ENCODE results near the gene MANEA.

MANEA gene

DNA sequence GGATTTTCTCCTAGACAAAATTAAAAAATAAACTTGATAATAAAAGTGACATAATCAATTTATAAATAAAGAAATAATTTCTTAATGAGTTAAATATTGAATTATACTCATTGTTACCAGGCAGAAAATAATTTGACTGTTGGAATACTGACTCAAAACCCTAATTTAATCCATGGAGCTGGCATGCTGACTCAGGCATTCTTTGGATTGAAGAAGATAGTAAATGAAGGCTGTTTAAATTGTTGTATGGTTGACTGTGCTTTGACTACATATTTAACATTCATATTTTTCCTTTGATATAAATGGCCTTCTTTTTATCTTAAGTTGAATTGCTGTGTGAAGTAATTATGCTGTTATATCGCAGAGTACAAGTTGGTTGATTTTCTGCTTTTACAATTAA lies 11.7 kb downstream of the MANEA start:
- no peak for FAIRE-seq

DNA sequence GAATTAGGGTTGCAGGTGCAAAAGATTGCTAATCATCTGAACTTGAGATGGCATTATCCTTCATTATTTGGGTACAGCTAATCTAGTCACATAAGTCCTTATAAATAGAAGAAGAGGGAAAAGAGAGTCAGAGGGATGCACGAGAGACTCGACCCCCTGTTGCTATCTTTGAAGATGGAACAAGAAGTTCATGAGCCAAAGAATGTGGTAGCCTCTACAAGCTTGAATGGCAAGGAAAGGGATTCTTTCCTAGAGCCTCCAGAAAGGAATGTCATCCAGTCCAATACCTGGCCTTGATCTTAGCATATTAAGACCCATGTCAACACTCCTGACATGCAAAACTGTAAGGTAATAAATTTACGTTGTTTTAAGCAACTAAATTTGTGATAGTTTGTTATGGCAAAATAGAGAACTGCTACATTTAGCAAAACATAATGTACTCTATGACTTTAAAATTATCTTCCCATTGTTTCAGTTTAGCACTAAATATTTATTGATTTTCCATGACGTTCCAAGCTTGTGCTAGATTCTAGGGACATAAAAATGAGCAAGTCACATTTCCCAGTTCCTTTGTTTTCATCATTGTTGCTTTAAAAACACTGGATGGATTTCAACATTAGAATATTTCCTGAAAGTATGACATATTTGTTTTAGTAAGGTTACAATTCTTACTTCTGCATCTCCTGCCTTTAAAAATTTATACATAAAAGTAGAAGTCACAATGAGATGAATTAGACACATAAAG lies 12.7 kb downstream of the MANEA start:
- no peak for FAIRE-seq

DNA sequence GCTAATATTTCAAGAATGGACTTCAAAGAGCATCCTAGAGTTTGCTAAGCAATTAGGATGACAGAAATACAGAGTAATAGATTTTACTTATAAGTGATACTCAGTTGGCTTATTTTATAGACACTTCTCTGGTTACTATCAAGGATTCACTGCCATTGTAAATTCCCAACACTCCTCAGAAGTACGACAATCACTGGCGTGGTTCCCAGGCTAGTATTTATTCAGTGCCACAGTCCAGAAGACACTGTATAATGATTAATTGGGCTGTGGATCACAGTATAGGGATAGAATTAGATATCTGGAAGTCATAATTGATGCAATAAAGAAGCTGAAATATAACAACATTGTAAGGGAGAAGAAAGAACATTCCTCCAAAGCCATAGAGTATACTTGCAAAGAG lies 15.7 kb downstream of the MANEA start:
- FAIRE-seq: no peak

DNA sequence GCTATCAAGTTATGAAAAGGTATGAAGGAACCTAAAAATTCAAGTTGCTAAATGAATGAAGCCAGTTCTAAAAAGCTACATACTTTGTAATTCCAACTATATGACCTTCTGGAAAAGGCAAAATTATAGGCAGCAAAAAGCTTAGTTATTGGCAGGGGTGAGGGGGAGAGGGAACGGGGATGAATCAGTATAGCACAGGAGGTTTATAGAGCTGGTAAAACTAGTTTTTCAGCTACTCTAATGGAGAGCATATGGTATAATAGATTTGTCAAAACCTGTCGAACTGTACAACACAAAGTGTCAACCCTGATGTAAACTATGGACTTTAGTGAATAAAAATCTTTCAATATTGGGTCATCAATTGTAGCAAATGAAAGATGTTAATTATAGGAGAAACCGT lies 18.7 kb downstream of the MANEA start:
- no peak for FAIRE-seq

DNA sequence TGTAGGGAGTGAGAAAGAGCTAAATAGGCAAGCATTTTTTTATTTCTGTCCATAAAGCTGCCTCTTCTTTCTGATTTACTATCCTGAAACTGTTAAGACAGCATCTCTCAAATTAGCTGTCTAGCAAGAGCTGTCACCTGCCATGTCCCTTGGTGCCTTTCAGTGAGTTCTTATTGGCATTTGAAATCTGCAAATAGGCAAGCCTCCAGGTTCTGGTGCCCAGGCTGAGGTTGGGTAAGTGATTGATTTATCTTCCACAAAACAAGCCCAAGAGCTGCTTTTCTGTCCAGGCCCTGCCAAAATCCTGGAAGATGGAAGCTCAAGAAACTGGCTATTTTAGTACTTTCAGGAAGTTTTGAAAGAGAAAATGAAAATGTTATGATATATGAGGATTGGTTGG lies 22.4 kb downstream of the MANEA start:
- FAIRE-seq: no peak

DNA sequence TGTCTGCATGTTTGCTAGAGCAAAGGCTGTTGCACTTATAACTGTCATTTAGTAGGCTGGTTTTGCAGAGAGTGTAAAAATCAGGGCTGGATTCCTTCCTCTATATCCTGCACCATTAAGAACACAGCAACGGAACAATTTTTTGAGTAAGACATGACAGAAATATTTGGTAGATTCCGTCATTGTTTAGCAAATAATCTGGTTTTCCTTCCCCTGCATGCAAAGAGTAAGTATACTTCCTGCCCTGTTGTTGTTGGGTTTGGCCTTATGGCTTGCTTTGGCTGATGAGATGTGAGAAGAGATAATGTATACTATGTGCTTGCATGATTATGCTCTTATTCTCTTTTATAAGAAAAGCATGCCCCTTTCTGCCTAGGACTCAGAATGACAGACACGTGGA lies 23.8 kb downstream of the MANEA start:
- no peak for FAIRE-seq

DNA sequence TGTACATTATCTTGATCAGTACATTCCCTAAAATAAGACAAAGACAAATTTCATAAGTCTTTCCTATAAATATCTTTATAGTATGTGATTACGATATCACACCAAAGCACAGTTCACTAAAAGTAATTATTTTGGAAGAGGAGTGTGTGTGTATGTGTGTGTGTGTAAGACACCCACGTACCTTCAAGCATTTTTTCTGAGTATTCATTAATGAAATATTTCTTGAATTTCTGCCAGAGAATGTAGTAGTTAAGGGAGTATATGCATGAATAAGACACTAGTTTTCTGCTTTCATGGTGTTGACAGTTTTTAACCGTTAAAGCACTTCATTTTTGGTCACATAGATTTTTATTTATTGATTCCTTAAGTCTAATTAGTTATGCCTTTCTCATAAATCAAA lies 36.8 kb downstream of the MANEA start:
- no peak for FAIRE-seq

DNA sequence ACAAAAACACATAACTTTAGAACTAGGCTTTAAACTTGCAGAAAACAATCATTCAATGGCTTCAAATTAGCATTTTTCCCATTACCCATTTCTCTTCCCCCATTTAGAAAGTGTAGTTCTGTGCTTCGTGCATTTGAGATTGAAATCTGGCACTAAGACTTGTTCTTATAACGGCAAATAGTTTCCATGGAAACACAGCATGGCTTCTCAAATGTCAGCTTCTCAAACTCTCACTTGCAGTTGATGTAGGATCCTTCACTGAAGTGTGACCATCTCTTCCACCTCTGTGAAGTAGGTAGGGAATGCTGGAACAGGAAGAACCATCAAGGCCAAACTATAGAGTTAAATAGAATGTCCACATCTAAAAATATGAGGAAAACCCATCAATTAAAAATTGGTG lies 52.2 kb downstream of the MANEA start:
- FAIRE-seq: no peak

DNA sequence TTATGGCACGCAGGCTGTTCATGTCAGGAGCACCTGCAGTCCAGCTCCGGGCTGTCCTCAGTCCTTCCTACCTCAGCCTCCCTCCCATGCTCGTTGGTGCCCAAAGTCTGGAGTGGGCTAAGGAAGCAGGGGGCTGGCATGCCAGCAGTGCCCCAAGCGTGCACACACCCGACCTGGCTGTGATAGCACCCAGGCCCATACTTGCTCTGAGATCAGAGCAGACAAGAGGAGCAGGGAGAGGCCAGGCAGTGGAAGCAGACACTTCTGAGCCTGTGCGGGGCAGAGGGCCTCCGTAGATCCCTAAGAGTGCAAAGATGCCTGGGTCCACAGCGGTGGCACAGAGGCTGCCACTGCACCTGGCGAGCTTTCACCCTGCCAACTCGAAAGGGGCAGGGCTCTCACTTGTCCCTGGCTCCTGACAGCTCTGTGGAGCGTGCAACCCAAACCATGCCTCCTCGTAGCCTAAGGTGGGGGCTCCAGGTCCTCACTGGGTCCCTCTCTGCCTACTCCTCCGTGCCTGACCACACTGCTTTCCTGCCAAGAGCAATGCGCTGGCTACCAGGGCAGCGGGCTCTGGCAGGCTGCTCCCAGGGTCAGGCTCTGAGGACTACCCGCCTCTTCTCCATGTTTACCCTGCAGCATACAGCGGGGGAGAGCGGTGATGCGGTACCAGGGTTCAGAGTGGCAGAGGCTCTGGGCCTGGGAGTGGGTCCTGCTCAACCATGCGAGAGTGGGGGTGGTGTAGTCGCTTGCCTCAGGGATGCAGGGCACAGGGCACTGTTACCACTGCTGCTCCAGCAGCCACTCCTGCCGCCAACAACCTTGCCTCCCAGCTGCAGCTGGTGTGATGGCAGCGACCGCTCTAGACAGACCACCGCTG lies 59.5 kb downstream of the MANEA start:
- FAIRE-seq: no peak

DNA sequence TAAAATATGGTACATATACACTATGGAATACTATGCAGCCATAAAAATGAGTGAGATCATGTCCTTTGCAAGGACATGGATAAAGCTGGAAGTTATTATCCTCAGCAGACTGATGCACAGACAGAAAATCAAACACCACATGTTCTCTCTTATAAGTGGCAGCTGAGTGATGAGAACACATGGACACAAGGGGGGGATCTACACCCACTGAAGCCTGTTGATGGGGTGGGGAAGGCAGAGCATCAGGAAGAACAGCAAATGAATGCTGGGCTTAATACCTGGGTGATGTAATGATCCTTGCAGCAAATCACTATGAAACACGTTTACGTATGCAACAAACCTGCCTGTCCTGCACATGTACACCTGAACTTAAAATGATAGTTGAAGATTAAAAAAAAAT lies 71.3 kb downstream of the MANEA start:
- no peak for FAIRE-seq

DNA sequence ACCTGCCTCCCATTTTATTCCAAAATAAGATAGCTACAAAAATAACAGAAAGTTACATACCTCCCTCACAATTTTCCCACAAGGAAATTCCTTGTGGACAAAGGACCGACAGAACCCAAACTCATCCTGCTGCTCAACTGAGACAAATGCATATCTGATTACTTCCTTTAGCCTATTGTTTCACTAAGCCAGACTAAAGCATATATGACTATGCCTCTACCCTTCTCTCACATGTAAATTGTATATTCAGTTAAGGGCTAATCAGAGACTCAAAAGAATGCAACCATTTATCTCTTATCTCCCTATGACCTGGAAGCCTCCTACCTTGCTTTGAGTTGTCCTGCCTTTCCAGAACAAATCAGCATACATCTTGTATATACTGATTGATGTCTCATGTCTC lies 72.1 kb downstream of the MANEA start:
- FAIRE-seq: no peak

DNA sequence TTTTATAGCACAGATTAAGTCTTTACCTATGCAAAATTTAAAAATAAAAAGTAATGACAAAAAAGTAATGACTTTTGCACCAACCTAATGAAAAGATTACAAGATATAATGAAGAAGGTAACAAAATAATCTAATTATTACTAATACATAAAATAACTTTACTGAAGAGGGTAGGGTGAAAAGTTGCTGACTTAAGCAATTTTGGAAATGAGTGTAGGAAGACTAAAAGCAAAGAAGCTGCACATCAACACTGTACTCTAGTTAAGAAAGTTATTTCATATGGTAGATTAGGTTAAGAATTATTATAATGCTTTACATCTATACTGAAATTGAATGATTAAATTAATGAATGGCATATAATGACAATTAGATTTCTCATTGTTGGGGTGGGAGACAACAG lies 76.8 kb downstream of the MANEA start:
- FAIRE-seq: no peak

DNA sequence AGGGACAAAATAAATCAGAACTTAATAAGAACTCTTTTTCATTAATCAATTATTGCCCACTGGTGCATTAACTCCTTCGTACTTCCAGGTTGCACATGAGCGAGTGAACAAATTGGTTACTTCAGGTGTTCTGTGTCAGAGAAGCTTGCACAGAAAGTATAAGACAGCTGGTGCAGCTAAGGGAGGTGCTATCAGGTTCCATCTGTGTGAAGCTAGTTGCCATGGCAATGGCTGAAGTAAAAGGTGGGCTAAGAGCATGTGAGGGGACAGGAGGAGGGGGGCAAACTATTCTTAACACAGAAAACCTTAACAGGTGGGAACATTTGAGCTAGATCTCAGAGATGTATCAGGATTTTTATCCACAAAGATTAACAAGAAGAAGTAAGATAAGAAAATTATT lies 81.6 kb downstream of the MANEA start:
- FAIRE-seq: no peak

Data from endometrium (tissue), 2 donors.